H1 (cell line): ENCODE results near the gene TMEM130.

Source experiments
- CHD1 ChIP-seq: IDR thresholded peaks from 2 replicates; pipeline ENCODE4 v1.6.1; 2012; ENCODE audit warnings: low read depth, low read length, improper control_type of control experiment
- GABPA ChIP-seq: IDR thresholded peaks from 2 replicates; pipeline ENCODE4 v1.6.1; 2011; ENCODE audit warnings: mild to moderate bottlenecking, low read length, moderate library complexity, borderline replicate concordance; ENCODE audit not compliant: insufficient read depth
- NRF1 ChIP-seq: IDR thresholded peaks from 2 replicates; pipeline ENCODE4 v1.6.1; 2011; ENCODE audit warnings: mild to moderate bottlenecking, low read depth, low read length, improper control_type of control experiment
- POLR2A ChIP-seq, 2 experiments: IDR thresholded peaks; 1 replicate in 1 of 2; 2 replicates in 1 of 2; pipeline ENCODE4 v1.6.1; 2011; ENCODE audit warnings: low read depth in 2 of 2, low read length in 2 of 2, mild to moderate bottlenecking in 2 of 2; ENCODE audit errors: control extremely low read depth in 1 of 2
- RFX5 ChIP-seq: IDR thresholded peaks from 2 replicates; pipeline ENCODE4 v1.6.1; 2011; ENCODE audit warnings: low read depth, low read length, improper control_type of control experiment, borderline replicate concordance
- RXRA ChIP-seq: IDR thresholded peaks from 2 replicates; pipeline ENCODE4 v1.6.1; 2011; ENCODE audit warnings: low read depth, mild to moderate bottlenecking, low read length, moderate library complexity; ENCODE audit not compliant: insufficient read depth
- SP2 ChIP-seq: IDR thresholded peaks from 2 replicates; pipeline ENCODE4 v1.6.1; 2012; ENCODE audit warnings: mild to moderate bottlenecking, low read length, inconsistent platforms
- TAF1 ChIP-seq: IDR thresholded peaks from 2 replicates; pipeline ENCODE4 v1.6.1; 2011; ENCODE audit warnings: mild to moderate bottlenecking, low read depth, low read length
- YY1 ChIP-seq: IDR thresholded peaks from 2 replicates; pipeline ENCODE4 v1.6.1; 2011; ENCODE audit warnings: low read depth, mild to moderate bottlenecking, low read length
- ZNF274 ChIP-seq: IDR thresholded peaks from 2 replicates; pipeline ENCODE4 v1.7.0; 2012; ENCODE audit warnings: low read length, borderline replicate concordance; ENCODE audit errors: extremely low read depth
- TF ChIP-seq, protein P1 (sequence below): IDR thresholded peaks from 2 replicates; pipeline ENCODE4 v1.6.1; 2011; ENCODE audit warnings: low read length, improper control_type of control experiment
- TF ChIP-seq, protein P2 (sequence below), 3 experiments: IDR thresholded peaks; 1 replicate in 2 of 3; 2 replicates in 1 of 3; pipeline versions ENCODE4 v1.5.1 to v1.6.1; 2011; ENCODE audit warnings: low read length in 3 of 3, mild to moderate bottlenecking in 3 of 3, inconsistent platforms in 2 of 3, low read depth in 1 of 3, moderate library complexity in 1 of 3; ENCODE audit not compliant: insufficient read depth in 1 of 3; ENCODE audit errors: control extremely low read depth in 1 of 3
- TF ChIP-seq, protein P3 (sequence below): IDR thresholded peaks from 2 replicates; pipeline ENCODE4 v1.6.1; 2012; ENCODE audit warnings: inconsistent platforms

GRCh38 chr7:98855610-98856422 is 14.0 kb downstream of the TMEM130 start:
- TF ChIP-seq RFX5 (no peak), NRF1 (no peak), GABPA (no peak), SP2 (no peak), YY1 (no peak), CHD1 (no peak), RXRA (no peak), TAF1 (no peak), POLR2A (IDR thresholded peaks at IDR 0.05; ENCODE audit: control extremely low read depth in 1 of 2, low read depth in 2 of 2, low read length in 2 of 2) (no peak), ZNF274 (no peak)
- TF ChIP-seq, protein P1, sequence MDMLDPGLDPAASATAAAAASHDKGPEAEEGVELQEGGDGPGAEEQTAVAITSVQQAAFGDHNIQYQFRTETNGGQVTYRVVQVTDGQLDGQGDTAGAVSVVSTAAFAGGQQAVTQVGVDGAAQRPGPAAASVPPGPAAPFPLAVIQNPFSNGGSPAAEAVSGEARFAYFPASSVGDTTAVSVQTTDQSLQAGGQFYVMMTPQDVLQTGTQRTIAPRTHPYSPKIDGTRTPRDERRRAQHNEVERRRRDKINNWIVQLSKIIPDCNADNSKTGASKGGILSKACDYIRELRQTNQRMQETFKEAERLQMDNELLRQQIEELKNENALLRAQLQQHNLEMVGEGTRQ, result no peak
- TF ChIP-seq, protein P2, sequence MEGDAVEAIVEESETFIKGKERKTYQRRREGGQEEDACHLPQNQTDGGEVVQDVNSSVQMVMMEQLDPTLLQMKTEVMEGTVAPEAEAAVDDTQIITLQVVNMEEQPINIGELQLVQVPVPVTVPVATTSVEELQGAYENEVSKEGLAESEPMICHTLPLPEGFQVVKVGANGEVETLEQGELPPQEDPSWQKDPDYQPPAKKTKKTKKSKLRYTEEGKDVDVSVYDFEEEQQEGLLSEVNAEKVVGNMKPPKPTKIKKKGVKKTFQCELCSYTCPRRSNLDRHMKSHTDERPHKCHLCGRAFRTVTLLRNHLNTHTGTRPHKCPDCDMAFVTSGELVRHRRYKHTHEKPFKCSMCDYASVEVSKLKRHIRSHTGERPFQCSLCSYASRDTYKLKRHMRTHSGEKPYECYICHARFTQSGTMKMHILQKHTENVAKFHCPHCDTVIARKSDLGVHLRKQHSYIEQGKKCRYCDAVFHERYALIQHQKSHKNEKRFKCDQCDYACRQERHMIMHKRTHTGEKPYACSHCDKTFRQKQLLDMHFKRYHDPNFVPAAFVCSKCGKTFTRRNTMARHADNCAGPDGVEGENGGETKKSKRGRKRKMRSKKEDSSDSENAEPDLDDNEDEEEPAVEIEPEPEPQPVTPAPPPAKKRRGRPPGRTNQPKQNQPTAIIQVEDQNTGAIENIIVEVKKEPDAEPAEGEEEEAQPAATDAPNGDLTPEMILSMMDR (IDR thresholded peaks at IDR 0.05; ENCODE audit: control extremely low read depth in 1 of 3, insufficient read depth in 1 of 3, low read depth in 1 of 3, low read length in 3 of 3), result no peak
- TF ChIP-seq, protein P3, sequence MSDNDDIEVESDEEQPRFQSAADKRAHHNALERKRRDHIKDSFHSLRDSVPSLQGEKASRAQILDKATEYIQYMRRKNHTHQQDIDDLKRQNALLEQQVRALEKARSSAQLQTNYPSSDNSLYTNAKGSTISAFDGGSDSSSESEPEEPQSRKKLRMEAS, result no peak
